Uterus (tissue), 4 donors: ENCODE results near the gene SREK1. TPM values are rescaled to one million over a fixed set of nuclear protein-coding genes. Genes with fewer than 3 reads are reported as not detected.
"Not testable (repeated sequence)": the region's sequence is repeated elsewhere in the genome, so short reads cannot be mapped to it uniquely, and the experiment has no call there.

Experiments
- DNase-seq, 2 donors: peaks; one replicate each; pipeline ENCODE4 v3.0.0-alpha.2; 2019 to 2020
- H3K27ac ChIP-seq, 2 donors: fragments of 200-600 bp; sonication (generic); 1 replicate in 1 of 2; 2 replicates in 1 of 2; pipeline ENCODE4 v1.5.1; 2016 to 2018
- H3K27me3 ChIP-seq, 2 donors: fragments of 200-600 bp; sonication (generic); one replicate each; pipeline ENCODE4 v1.5.1; 2018 to 2019; ENCODE audit warnings: control low read depth in 1 of 2
- H3K36me3 ChIP-seq, 2 donors: fragments of 200-600 bp; sonication (generic); one replicate each; pipeline ENCODE4 v1.5.1; 2019; ENCODE audit warnings: control low read depth in 1 of 2
- H3K4me1 ChIP-seq, 2 donors: fragments of 200-600 bp; sonication (generic); one replicate each; pipeline ENCODE4 v1.5.1; 2018 to 2019; ENCODE audit warnings: control low read depth in 1 of 2
- H3K4me3 ChIP-seq, 2 donors: fragments of 200-600 bp; sonication (generic); 1 replicate in 1 of 2; 2 replicates in 1 of 2; pipeline ENCODE4 v1.5.1; 2018 to 2019; ENCODE audit warnings: mild to moderate bottlenecking in 1 of 2
- H3K9me3 ChIP-seq, 2 donors: fragments of 200-600 bp; sonication (generic); one replicate each; pipeline ENCODE4 v1.5.1; 2019; ENCODE audit warnings: control low read depth in 1 of 2
- CTCF ChIP-seq, 4 experiments: fragments of 200-600 bp in 2 of 4; fragments of 450-650 bp in 2 of 4; sonication (generic) in 2 of 4; IDR thresholded peaks; one replicate each; pipeline ENCODE4 v1.5.1; 2016 to 2019; ENCODE audit warnings: antibody characterized with exemption in 4 of 4, mild to moderate bottlenecking in 2 of 4, moderate library complexity in 1 of 4
- POLR2A ChIP-seq, 2 donors: fragments of 450-650 bp; IDR thresholded peaks; one replicate each; pipeline ENCODE4 v1.6.1; 2016; ENCODE audit warnings: antibody characterized with exemption in 2 of 2, mild to moderate bottlenecking in 1 of 2, moderate library complexity in 1 of 2
- intact Hi-C: fragments of 100-400 bp; cut with DNase I; formaldehyde crosslinking; loops from one replicate; pipeline ENCODE4 v1.15.1; 2023; ENCODE audit warnings: low total_unique reads
- total RNA-seq, 4 donors: library from RNA; depleted of rRNA in 3 of 4; stranded (reverse); fragments of >200 nt in 3 of 4; gene quantifications; one replicate each; pipeline versions ENCODE4 v1.1.0 to v1.2.4, GENCODE V29; 2014 to 2023
- donor health status: DM: yes; HTN: yes; CAD: no.

SREK1 gene
- total RNA-seq, 4 donors from 2014 or later: 37.7 to 226 (median 96.5) TPM

- DNase-seq: no peak
- TF ChIP-seq POLR2A (IDR thresholded peaks at IDR 0.05) (no peak), CTCF (IDR thresholded peaks at IDR 0.05) (no peak)
- Histone ChIP-seq H3K9me3 (no peaks in the 10 kb centered on the region), H3K36me3 (no peaks in the 10 kb centered on the region), H3K27me3 (no peaks in the 10 kb centered on the region), H3K4me1 (peaks cover 0 to 6% of the 10 kb centered on the region in 2 donors), H3K27ac (no peak overlapping the region), H3K4me3 (no peak overlapping the region)
- intact Hi-C loops: no loop called here
Observed at GRCh38 chr5:66213533-66213932, 69.4 kb downstream of the SREK1 start.

- H3K27me3 ChIP-seq: no peaks in the 10 kb centered on the region
- no peaks in the 10 kb centered on the region for H3K4me1 ChIP-seq
- intact Hi-C loops: no loop called here
- no peak overlapping the region for H3K27ac ChIP-seq
- H3K4me3 ChIP-seq: no peak overlapping the region
- H3K36me3 ChIP-seq: no peaks in the 10 kb centered on the region
- no peak for DNase-seq
- TF ChIP-seq CTCF (IDR thresholded peaks at IDR 0.05) (no peak), POLR2A (IDR thresholded peaks at IDR 0.05) (no peak)
- H3K9me3 ChIP-seq: no peaks in the 10 kb centered on the region
Observed at GRCh38 chr5:66222455-66222854, 78.4 kb downstream of the SREK1 start.

- H3K4me3 ChIP-seq, intact Hi-C loops, H3K27ac ChIP-seq, H3K4me1 ChIP-seq, H3K27me3 ChIP-seq, H3K9me3 ChIP-seq, DNase-seq, H3K36me3 ChIP-seq: not testable (repeated sequence)
Observed at GRCh38 chr5:66222896-66223295, 78.8 kb downstream of the SREK1 start.

- no peaks in the 10 kb centered on the region for H3K9me3 ChIP-seq
- H3K27ac ChIP-seq: no peak overlapping the region
- peak; percentile 49 for DNase-seq
- no peaks in the 10 kb centered on the region for H3K27me3 ChIP-seq
- intact Hi-C loops: no loop called here
- no peak overlapping the region for H3K4me3 ChIP-seq
- no peaks in the 10 kb centered on the region for H3K4me1 ChIP-seq
- peak; percentile 26 to 44 (median 30) for TF ChIP-seq CTCF (IDR thresholded peaks at IDR 0.05)
- TF ChIP-seq POLR2A (IDR thresholded peaks at IDR 0.05): no peak
- no peaks in the 10 kb centered on the region for H3K36me3 ChIP-seq
Observed at GRCh38 chr5:66223637-66224036, 79.5 kb downstream of the SREK1 start.

GRCh38 chr5:66224274-66224673, 80.2 kb downstream of the SREK1 start:
- intact Hi-C loops: no loop called here
- Histone ChIP-seq H3K4me1 (no peaks in the 10 kb centered on the region), H3K9me3 (no peaks in the 10 kb centered on the region), H3K36me3 (no peaks in the 10 kb centered on the region), H3K27ac (no peak overlapping the region), H3K27me3 (no peaks in the 10 kb centered on the region), H3K4me3 (no peak overlapping the region)
- TF ChIP-seq POLR2A (IDR thresholded peaks at IDR 0.05): no peak
- no peak for TF ChIP-seq CTCF (IDR thresholded peaks at IDR 0.05)
- DNase-seq: no peak
